Measurements from ENCODE around the gene IGF1R.

- TF ChIP-seq EZH2 (IDR thresholded peaks at IDR 0.05; ENCODE audit: borderline replicate concordance, low read length) (no peak), CTCF (conservative IDR thresholded peaks at IDR 0.05 in 1 of 2, IDR thresholded peaks at IDR 0.05 in 1 of 2; ENCODE audit: extremely low read depth in 1 of 2, insufficient read depth in 1 of 2, low read depth in 1 of 2, low read length in 2 of 2) (no peak)
These were observed 87.0 kb downstream of the IGF1R start for GRCh38 chr15:98735304-98735703.

All from mammary epithelial cell (primary cell).